GM18861 (cell line): ENCODE measurements around the gene COL11A2.
"Not testable (repeated sequence)": the region's sequence is repeated elsewhere in the genome, so short reads cannot be mapped to it uniquely, and the experiment has no call there.

Experiments used
- ATAC-seq: cut with Tn5 transposase; IDR thresholded peaks from one replicate; pipeline ENCODE4 v1.9.1; 2021; ENCODE audit not compliant: unreplicated experiment

The COL11A2 gene

GRCh38 chr6:33160096-33160495 is 32.2 kb downstream of the COL11A2 start:
- no peak for ATAC-seq

- ATAC-seq = no peak
Measured at GRCh38 chr6:33156964-33157363, 35.3 kb downstream of the COL11A2 start.

GRCh38 chr6:33156561-33156960 is 35.7 kb downstream of the COL11A2 start:
- ATAC-seq = no peak

GRCh38 chr6:33154349-33154748 is 37.9 kb downstream of the COL11A2 start:
- ATAC-seq = no peak

- ATAC-seq = no peak
Measured at GRCh38 chr6:33151050-33151449, 41.2 kb downstream of the COL11A2 start.

- not testable (repeated sequence) for ATAC-seq
Measured at GRCh38 chr6:33150560-33150959, 41.7 kb downstream of the COL11A2 start.

- ATAC-seq = no peak
Measured at GRCh38 chr6:33147807-33148666, 44.2 kb downstream of the COL11A2 start.

GRCh38 chr6:33144373-33144772 is 47.9 kb downstream of the COL11A2 start:
- ATAC-seq = no peak

GRCh38 chr6:33143113-33143770 is 49.0 kb downstream of the COL11A2 start:
- ATAC-seq = no peak

GRCh38 chr6:33142501-33143070 is 49.7 kb downstream of the COL11A2 start:
- no peak for ATAC-seq

- ATAC-seq = no peak
Measured at GRCh38 chr6:33140556-33140955, 51.7 kb downstream of the COL11A2 start.

- no peak for ATAC-seq
Measured at GRCh38 chr6:33139596-33140206, 52.6 kb downstream of the COL11A2 start.

GRCh38 chr6:33136310-33136900 is 55.9 kb downstream of the COL11A2 start:
- ATAC-seq = no peak

- ATAC-seq = no peak
Measured at GRCh38 chr6:33132081-33132524, 60.2 kb downstream of the COL11A2 start.

- no peak for ATAC-seq
Measured at GRCh38 chr6:33128318-33128717, 63.9 kb downstream of the COL11A2 start.

GRCh38 chr6:33126101-33126714 is 66.1 kb downstream of the COL11A2 start:
- no peak for ATAC-seq

GRCh38 chr6:33124947-33125346 is 67.3 kb downstream of the COL11A2 start:
- ATAC-seq = no peak

GRCh38 chr6:33124525-33124901 is 67.8 kb downstream of the COL11A2 start:
- ATAC-seq = no peak

- no peak for ATAC-seq
Measured at GRCh38 chr6:33123732-33124524, 68.3 kb downstream of the COL11A2 start.

- no peak for ATAC-seq
Measured at GRCh38 chr6:33123181-33123580, 69.1 kb downstream of the COL11A2 start.
